ENCODE measurements around the gene CARMIL1. TPM values are rescaled to one million over a fixed set of nuclear protein-coding genes. Genes with fewer than 3 reads are reported as not detected.

CARMIL1 gene
- total RNA-seq, 2 experiments from 2014 or later: 3.6 to 4.1 TPM

DNA sequence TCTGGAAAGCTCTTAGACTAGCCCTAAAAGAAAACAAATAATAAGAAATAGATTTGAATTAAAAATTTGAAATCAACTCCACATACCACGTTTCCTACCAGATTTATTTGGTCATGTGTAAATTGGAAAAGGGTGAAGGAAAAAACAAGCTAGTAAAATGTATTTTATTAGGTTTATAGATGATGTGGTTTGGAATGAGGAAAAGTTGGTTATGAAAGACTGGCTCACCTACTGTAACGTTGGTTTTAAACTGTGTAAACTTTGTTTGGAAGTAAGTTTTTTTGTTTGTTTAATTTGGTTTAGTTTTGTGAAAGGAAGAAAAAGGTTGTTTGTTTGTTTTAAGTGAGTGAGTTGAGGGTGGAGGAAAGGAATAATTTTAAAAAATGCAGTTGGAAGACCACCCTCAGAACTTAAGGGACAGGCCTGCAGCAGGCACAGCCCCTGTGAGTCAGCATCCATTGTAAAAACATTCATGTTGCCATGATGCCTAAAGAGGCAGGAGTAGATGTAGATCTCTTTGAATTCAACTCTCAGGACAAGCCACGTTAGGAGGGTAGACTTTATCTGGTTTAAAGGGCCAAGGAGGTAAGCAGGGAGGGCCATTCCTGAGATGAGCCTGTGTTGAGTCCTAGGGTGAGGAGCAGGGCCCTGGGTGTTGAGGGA, 279.1 kb downstream of the CARMIL1 start:
- TF ChIP-seq, protein P1, sequence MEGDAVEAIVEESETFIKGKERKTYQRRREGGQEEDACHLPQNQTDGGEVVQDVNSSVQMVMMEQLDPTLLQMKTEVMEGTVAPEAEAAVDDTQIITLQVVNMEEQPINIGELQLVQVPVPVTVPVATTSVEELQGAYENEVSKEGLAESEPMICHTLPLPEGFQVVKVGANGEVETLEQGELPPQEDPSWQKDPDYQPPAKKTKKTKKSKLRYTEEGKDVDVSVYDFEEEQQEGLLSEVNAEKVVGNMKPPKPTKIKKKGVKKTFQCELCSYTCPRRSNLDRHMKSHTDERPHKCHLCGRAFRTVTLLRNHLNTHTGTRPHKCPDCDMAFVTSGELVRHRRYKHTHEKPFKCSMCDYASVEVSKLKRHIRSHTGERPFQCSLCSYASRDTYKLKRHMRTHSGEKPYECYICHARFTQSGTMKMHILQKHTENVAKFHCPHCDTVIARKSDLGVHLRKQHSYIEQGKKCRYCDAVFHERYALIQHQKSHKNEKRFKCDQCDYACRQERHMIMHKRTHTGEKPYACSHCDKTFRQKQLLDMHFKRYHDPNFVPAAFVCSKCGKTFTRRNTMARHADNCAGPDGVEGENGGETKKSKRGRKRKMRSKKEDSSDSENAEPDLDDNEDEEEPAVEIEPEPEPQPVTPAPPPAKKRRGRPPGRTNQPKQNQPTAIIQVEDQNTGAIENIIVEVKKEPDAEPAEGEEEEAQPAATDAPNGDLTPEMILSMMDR (IDR thresholded peaks at IDR 0.05): no peak
- Mint-ChIP-seq H3K36me3 (ENCODE audit: low read depth) (no peaks in the 10 kb centered on the region), H3K27ac (no peak overlapping the region), H3K4me1 (ENCODE audit: low read depth) (peaks cover 2% of the 10 kb centered on the region), H3K4me3 (no peak overlapping the region), H3K9me3 (no peaks in the 10 kb centered on the region), H3K27me3 (no peaks in the 10 kb centered on the region)
- ATAC-seq: no peak
- POLR2A ChIA-PET: no interaction called here
- CTCF ChIA-PET: interaction anchor here (0.7 to 7.3 kb wide), 10 partner anchors 8 to 1198 kb away, joined by 3 to 68 read pairs (median 6); no protein-coding TSS in a partner anchor
- intact Hi-C loops (cut with micrococcal nuclease): loop anchor here (5.0 kb wide), 1 partner anchor 336 kb away; no protein-coding TSS in a partner anchor
- DNase-seq: no peak

- H3K36me3 Mint-ChIP-seq (ENCODE audit: low read depth): no peaks in the 10 kb centered on the region
- H3K27ac Mint-ChIP-seq: no peak overlapping the region
- POLR2A ChIA-PET: no interaction called here
- TF ChIP-seq, protein P1 (IDR thresholded peaks at IDR 0.05): no peak
- DNase-seq: no peak
- ATAC-seq: no peak
- no peak overlapping the region for H3K4me3 Mint-ChIP-seq
- CTCF ChIA-PET: interaction anchor here (7.3 kb wide), 1 partner anchor 296 kb away, joined by 68 read pairs; no protein-coding TSS in a partner anchor
- peaks cover under 1% of the 10 kb centered on the region for H3K4me1 Mint-ChIP-seq (ENCODE audit: low read depth)
- H3K9me3 Mint-ChIP-seq: no peaks in the 10 kb centered on the region
- no peaks in the 10 kb centered on the region for H3K27me3 Mint-ChIP-seq
- intact Hi-C loops (cut with micrococcal nuclease): no loop called here
Observed at GRCh38 chr6:25560865-25561264, 281.7 kb downstream of the CARMIL1 start.

- Mint-ChIP-seq H3K4me1 (ENCODE audit: low read depth) (no peaks in the 10 kb centered on the region), H3K36me3 (ENCODE audit: low read depth) (no peaks in the 10 kb centered on the region), H3K9me3 (no peaks in the 10 kb centered on the region), H3K4me3 (no peak overlapping the region), H3K27ac (no peak overlapping the region), H3K27me3 (no peaks in the 10 kb centered on the region)
- intact Hi-C loops (cut with micrococcal nuclease): no loop called here
- ChIA-PET CTCF (interaction anchor here (3.0 to 5.2 kb wide), 2 partner anchors 9 to 299 kb away, joined by 9 to 44 read pairs; no protein-coding TSS in a partner anchor), POLR2A (no interaction called here)
- DNase-seq (no peak), ATAC-seq (no peak)
- TF ChIP-seq, protein P1 (IDR thresholded peaks at IDR 0.05): no peak
Observed at GRCh38 chr6:25564943-25565342, 285.8 kb downstream of the CARMIL1 start.

DNA sequence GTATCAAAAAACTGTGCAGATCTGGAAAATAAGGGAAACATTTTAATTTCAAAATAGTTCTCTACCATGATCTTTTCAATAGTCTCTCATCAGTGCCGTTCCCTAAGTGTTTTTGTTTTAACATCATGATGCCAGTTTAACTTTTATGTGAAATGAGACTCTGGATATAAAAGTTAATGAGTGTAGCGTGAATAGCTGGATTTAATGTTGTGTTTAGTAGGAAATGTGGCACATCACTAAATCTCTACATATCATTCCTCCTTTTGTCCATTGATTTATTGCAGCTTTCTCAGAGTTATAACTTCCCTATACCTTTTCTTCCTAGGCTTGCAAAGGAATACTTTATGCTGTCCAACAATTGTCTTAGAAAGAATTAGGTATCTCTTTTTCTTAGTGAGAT, 291.4 kb downstream of the CARMIL1 start:
- H3K27me3 Mint-ChIP-seq: no peaks in the 10 kb centered on the region
- ATAC-seq (no peak), DNase-seq (no peak)
- H3K9me3 Mint-ChIP-seq: no peaks in the 10 kb centered on the region
- intact Hi-C loops (cut with micrococcal nuclease): no loop called here
- ChIA-PET POLR2A (no interaction called here), CTCF (interaction anchor here (1.5 kb wide), 1 partner anchor 15 kb away, joined by 6 read pairs; no protein-coding TSS in a partner anchor)
- no peaks in the 10 kb centered on the region for H3K4me1 Mint-ChIP-seq (ENCODE audit: low read depth)
- TF ChIP-seq, protein P1 (IDR thresholded peaks at IDR 0.05): no peak
- H3K36me3 Mint-ChIP-seq (ENCODE audit: low read depth): no peaks in the 10 kb centered on the region
- H3K4me3 Mint-ChIP-seq: no peak overlapping the region
- no peak overlapping the region for H3K27ac Mint-ChIP-seq

GRCh38 chr6:25576919-25577318, 297.7 kb downstream of the CARMIL1 start:
- intact Hi-C loops (cut with micrococcal nuclease): no loop called here
- ChIA-PET POLR2A (no interaction called here), CTCF (interaction anchor here (0.9 kb wide), 1 partner anchor 20 kb away, joined by 3 read pairs; no protein-coding TSS in a partner anchor)
- H3K9me3 Mint-ChIP-seq: no peaks in the 10 kb centered on the region
- no peak for DNase-seq
- no peaks in the 10 kb centered on the region for H3K36me3 Mint-ChIP-seq (ENCODE audit: low read depth)
- TF ChIP-seq, protein P1 (IDR thresholded peaks at IDR 0.05): no peak
- no peak overlapping the region for H3K4me3 Mint-ChIP-seq
- H3K27me3 Mint-ChIP-seq: no peaks in the 10 kb centered on the region
- H3K4me1 Mint-ChIP-seq (ENCODE audit: low read depth): peaks cover 8% of the 10 kb centered on the region
- H3K27ac Mint-ChIP-seq: no peak overlapping the region
- ATAC-seq: no peak

All from activated CD8-positive, alpha-beta T cell treated with anti-CD3 and anti-CD28 coated beads for 36 hours (primary cell).